SJCRH30 (cell line): ENCODE results near the gene TCOF1. TPM values are rescaled to one million over a fixed set of nuclear protein-coding genes. Genes with fewer than 3 reads are reported as not detected.

Experiments
- DNase-seq, 2 experiments: peaks; one replicate each; pipeline ENCODE4 v3.0.0-alpha.2; 2015 to 2020
- H3K27ac ChIP-seq: fragments of 250-450 bp; sonication (Bioruptor Pico); 2 replicates; pipeline ENCODE4 v1.5.1; 2020; ENCODE audit warnings: mild to moderate bottlenecking, moderate library complexity
- H3K27me3 ChIP-seq: fragments of 250-450 bp; sonication (Bioruptor Pico); 2 replicates; pipeline ENCODE4 v1.5.1; 2020; ENCODE audit warnings: mild to moderate bottlenecking, moderate library complexity
- H3K36me3 ChIP-seq: fragments of 250-450 bp; sonication (Bioruptor Pico); 2 replicates; pipeline ENCODE4 v1.5.1; 2020; ENCODE audit warnings: mild to moderate bottlenecking, moderate library complexity
- H3K4me1 ChIP-seq: fragments of 250-450 bp; sonication (Bioruptor Pico); 2 replicates; pipeline ENCODE4 v1.5.1; 2020; ENCODE audit warnings: mild to moderate bottlenecking, moderate library complexity
- H3K4me3 ChIP-seq: fragments of 250-450 bp; sonication (Bioruptor Pico); 2 replicates; pipeline ENCODE4 v1.5.1; 2020; ENCODE audit warnings: mild to moderate bottlenecking, moderate library complexity
- H3K9me3 ChIP-seq: fragments of 250-450 bp; sonication (Bioruptor Pico); replicated peaks from 2 replicates; pipeline ENCODE4 v1.5.1; 2020; ENCODE audit warnings: mild to moderate bottlenecking, moderate library complexity
- total RNA-seq: library from RNA; depleted of rRNA; stranded (reverse); fragments of >200 nt; shearing (Covaris generic); gene quantifications from 2 replicates; pipeline ENCODE4 v1.2.3, GENCODE V29; 2014

The TCOF1 gene
- total RNA-seq, 1 experiment from 2014 or later, result 58.9 TPM

DNA sequence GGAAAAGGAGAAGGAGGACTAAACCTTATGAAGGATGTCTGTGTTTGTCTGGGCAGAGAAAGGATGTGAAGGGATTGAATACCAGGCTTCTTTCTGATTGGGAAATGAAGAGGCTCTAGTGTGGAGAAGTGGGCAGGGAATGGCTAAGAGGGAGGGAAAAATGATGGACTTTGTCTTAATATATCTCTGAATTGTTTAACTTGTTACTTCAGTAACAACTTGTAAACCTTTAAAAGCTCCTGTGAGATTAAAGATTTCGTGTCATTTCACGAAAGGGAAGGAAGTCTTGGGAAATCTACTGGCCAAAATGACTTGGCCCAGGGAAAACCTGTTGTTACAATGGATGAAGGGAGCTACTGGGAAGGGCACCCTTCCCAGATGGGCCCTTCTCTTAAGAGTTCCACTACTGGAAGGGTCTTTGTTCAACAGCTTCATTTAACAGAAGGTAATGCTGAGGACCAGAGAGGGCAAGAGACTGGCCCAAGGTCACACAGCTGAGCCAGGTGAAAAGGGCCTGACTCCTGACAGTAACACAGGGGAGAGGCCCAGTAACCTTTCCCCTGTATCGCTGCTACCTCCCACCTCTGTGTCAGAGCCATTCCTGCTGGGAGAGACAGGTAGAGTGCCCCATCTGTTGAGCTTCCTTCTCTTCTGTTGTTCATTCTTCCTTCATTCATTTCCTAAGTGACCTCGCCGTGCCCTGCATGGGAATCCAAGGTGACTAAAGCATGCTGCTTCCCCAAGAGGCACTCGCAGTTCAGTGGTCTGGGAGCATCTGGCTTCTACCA, 5.1 kb upstream of the TCOF1 start:
- Histone ChIP-seq H3K36me3 (no peaks in the 10 kb centered on the region), H3K4me3 (no peak overlapping the region), H3K27ac (no peak overlapping the region), H3K9me3 (no peaks in the 10 kb centered on the region), H3K4me1 (peaks cover 9% of the 10 kb centered on the region), H3K27me3 (no peaks in the 10 kb centered on the region)
- DNase-seq, result no peak

DNA sequence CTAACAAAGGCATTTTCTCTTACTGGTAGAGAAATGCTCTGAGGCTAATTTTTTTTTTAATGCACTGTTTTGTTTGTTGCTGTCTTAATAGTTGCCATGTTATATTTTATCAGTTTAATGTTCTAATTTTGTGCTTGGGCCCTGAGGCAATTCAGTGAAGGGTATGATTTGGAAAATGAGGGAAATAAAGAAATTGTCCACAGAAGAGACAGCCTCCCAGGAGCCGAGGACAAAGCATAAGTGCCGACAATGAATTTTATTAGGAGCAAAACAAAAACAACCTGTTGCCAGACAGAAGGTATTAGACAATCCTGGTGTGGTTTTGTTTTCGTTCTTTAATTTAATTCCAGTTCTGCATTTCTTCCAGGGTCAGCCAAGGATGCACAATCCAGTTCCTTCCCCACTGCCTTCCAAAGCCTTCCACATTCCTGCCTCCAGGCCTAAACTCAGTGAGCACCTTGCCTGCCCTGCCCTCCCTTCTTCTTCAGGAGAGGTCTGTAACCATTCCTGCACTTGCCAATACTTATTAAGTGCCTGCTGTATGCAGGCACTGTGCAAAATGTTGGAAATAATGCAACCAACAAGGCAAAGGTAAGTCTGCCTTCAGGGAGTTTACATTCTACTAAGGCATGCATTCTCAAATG, 4.3 kb upstream of the TCOF1 start:
- Histone ChIP-seq H3K27me3 (no peaks in the 10 kb centered on the region), H3K4me3 (no peak overlapping the region), H3K27ac (no peak overlapping the region), H3K4me1 (peaks cover 9% of the 10 kb centered on the region), H3K9me3 (no peaks in the 10 kb centered on the region), H3K36me3 (no peaks in the 10 kb centered on the region)
- DNase-seq, result no peak

GRCh38 chr5:150355791-150356190, 1.7 kb upstream of the TCOF1 start:
- no peaks in the 10 kb centered on the region for H3K36me3 ChIP-seq
- no peak for DNase-seq
- H3K9me3 ChIP-seq, result no peaks in the 10 kb centered on the region
- peaks cover 4% of the 10 kb centered on the region; the same call in 1 of the 2 replicates for H3K4me1 ChIP-seq
- no peak overlapping the region for H3K4me3 ChIP-seq
- no peak overlapping the region for H3K27ac ChIP-seq
- no peaks in the 10 kb centered on the region for H3K27me3 ChIP-seq

DNA sequence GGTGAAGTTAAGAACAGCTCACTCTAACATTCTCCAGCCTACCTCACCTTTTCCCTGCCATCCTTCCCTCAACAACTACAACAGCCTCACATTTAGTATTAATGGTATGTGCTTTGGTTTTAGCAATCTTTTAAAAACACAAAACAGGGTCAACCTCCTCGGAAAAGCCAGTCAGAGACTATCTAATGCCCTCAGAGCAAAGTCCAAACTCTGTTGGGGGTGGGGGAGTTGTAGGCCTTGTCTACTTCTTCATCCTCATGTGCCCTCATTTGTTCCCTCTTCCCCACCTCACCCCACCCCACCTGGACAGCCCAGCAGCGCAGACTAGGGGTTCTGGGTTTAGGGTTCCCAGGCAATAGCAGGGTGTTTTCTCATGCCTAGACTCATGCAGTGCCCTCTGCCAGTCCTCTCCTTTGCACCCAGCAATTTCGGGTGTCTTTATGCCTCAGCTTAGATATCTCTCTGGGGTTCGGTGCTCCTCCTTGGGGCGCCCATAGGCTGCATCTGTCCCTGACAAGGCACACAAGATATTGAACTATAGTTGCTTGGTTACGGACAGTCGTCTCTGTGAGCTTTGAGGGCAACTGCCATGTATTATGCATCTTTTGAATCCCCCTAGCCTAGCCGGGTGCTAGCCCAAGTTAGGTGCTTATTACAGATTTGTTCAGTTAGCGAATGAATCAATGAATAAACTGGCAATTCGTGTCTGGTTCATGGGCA, 762 bp upstream of the TCOF1 start:
- no peak for DNase-seq
- Histone ChIP-seq H3K9me3 (no peaks in the 10 kb centered on the region), H3K4me3 (peak overlapping the region; percentile 91), H3K27me3 (no peaks in the 10 kb centered on the region), H3K27ac (no peak overlapping the region), H3K4me1 (peaks cover 4% of the 10 kb centered on the region; the same call in 1 of the 2 replicates), H3K36me3 (peaks cover 9% of the 10 kb centered on the region)

DNA sequence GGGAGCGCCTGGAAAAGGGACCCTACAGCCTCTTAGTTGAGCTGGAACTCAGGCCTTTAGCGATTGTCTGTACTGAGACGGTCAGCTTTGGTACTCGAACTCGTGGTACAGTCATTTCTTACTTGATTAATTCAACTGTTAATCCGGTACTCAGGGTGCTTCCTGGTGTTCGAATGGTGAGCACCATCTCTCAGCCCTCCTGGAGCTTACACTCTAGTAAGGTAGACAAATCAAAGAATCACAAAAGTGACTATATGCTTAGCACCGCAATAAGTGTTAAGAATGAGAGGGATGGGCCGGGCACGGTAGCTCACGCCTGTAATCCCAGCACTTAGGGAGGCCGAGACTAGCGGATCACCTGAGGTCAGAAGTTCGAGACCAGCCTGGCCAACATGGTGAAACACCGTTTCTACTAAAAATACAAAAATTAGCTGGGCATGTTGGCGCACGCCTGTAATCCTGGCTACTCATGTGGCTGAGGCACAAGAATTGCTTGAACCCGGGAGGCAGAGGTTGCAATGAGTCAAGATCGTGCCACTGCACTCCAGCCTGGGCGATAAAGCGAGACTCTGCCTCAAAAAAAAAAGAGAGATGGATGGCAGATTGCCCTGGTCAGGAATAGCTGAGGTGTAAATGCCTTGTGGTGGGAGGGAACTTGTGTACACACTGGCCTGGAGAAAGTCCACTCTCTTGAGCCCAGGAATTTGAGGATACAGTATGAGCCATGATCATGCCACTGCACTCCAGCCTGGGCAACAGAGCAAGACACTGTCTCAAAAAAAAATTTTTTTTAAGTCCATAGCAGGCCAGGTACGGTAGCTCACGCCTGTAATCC, 981 bp downstream of the TCOF1 start:
- H3K27ac ChIP-seq, result peak overlapping the region; percentile 37
- H3K9me3 ChIP-seq, result no peaks in the 10 kb centered on the region
- peak overlapping the region; percentile 91 for H3K4me3 ChIP-seq
- H3K4me1 ChIP-seq, result peaks cover 4% of the 10 kb centered on the region; the same call in 1 of the 2 replicates
- no peak for DNase-seq
- no peaks in the 10 kb centered on the region for H3K27me3 ChIP-seq
- peaks cover 20% of the 10 kb centered on the region for H3K36me3 ChIP-seq

DNA sequence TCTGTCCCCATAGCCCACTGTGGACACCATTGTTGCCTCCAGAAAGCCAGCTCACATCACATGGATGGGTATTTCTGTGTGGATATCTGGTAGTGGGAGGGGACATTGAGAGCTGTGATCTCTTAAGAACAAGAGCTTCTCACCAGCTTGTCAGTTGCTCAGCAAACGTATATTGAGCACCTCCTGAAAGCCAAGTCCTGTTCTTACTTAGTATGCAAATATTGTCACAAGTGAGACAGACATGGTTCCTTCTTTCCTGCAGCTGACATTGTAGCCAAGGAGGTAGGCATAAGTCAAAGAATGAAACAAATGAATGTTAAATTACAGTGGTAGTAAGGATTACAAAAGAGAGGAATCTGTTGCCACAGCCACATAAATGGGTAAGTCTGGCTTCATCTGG, 3.8 kb downstream of the TCOF1 start:
- Histone ChIP-seq H3K36me3 (peaks cover 41% of the 10 kb centered on the region), H3K9me3 (no peaks in the 10 kb centered on the region), H3K4me1 (peaks cover 4% of the 10 kb centered on the region; the same call in 1 of the 2 replicates), H3K27me3 (no peaks in the 10 kb centered on the region), H3K27ac (no peak overlapping the region), H3K4me3 (no peak overlapping the region)
- DNase-seq, result no peak

- Histone ChIP-seq H3K4me1 (no peaks in the 10 kb centered on the region), H3K36me3 (peaks cover 53% of the 10 kb centered on the region), H3K27ac (no peak overlapping the region), H3K9me3 (no peaks in the 10 kb centered on the region), H3K27me3 (no peaks in the 10 kb centered on the region), H3K4me3 (no peak overlapping the region)
- no peak for DNase-seq
Observed at GRCh38 chr5:150363185-150363584, 5.7 kb downstream of the TCOF1 start.

DNA sequence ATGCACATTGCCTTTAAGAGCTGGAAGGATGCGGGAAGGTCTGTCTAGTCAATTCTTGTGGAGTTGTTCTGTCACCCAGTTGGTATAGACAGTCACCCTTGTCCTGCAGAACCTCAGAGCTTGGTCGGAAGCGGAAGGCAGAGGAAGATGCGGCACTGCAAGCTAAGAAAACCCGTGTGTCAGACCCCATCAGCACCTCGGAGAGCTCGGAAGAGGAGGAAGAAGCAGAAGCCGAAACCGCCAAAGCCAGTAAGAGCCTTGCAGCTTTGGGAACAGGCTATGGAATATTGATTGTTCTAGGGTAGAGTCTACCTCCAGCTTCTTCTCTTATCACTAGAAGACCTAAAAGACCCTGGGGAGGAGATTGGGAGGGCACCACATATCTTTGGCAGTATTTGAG, 6.5 kb downstream of the TCOF1 start:
- no peaks in the 10 kb centered on the region for H3K9me3 ChIP-seq
- no peak overlapping the region for H3K27ac ChIP-seq
- H3K27me3 ChIP-seq, result no peaks in the 10 kb centered on the region
- no peak for DNase-seq
- H3K36me3 ChIP-seq, result peaks cover 59% of the 10 kb centered on the region
- H3K4me1 ChIP-seq, result no peaks in the 10 kb centered on the region
- no peak overlapping the region for H3K4me3 ChIP-seq

GRCh38 chr5:150368526-150368925, 11.0 kb downstream of the TCOF1 start:
- no peak overlapping the region for H3K4me3 ChIP-seq
- H3K4me1 ChIP-seq, result no peaks in the 10 kb centered on the region
- H3K36me3 ChIP-seq, result peaks cover 82% of the 10 kb centered on the region
- peak in 1 of 2 experiments; percentile 22 for DNase-seq
- no peaks in the 10 kb centered on the region for H3K27me3 ChIP-seq
- no peaks in the 10 kb centered on the region for H3K9me3 ChIP-seq
- H3K27ac ChIP-seq, result no peak overlapping the region

DNA sequence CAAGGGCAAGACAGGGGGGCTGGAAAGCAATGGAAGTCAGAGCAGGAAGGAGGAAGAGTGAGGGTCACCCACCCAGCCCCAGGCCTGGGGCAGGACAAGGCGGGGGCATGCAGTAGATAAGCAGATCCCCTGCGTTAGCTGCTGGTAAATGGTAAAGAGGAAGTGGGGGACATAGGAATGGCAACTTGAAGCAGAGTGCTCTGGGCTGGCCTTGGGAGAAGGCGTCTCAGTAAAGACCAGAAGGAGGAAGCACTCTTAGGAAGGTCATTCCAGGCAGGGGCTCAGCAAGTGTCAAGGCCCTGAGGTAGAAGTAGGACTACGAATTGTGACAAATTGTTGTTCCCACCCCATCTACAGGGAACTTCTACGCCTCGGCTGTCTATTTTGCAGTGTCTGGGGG, 15.1 kb downstream of the TCOF1 start:
- Histone ChIP-seq H3K4me3 (no peak overlapping the region), H3K27ac (no peak overlapping the region), H3K9me3 (no peaks in the 10 kb centered on the region), H3K4me1 (no peaks in the 10 kb centered on the region; the same call in 1 of the 2 replicates), H3K27me3 (no peaks in the 10 kb centered on the region), H3K36me3 (peaks cover 86% of the 10 kb centered on the region)
- no peak for DNase-seq

GRCh38 chr5:150374651-150375050, 17.2 kb downstream of the TCOF1 start:
- H3K36me3 ChIP-seq, result peaks cover 87% of the 10 kb centered on the region

DNA sequence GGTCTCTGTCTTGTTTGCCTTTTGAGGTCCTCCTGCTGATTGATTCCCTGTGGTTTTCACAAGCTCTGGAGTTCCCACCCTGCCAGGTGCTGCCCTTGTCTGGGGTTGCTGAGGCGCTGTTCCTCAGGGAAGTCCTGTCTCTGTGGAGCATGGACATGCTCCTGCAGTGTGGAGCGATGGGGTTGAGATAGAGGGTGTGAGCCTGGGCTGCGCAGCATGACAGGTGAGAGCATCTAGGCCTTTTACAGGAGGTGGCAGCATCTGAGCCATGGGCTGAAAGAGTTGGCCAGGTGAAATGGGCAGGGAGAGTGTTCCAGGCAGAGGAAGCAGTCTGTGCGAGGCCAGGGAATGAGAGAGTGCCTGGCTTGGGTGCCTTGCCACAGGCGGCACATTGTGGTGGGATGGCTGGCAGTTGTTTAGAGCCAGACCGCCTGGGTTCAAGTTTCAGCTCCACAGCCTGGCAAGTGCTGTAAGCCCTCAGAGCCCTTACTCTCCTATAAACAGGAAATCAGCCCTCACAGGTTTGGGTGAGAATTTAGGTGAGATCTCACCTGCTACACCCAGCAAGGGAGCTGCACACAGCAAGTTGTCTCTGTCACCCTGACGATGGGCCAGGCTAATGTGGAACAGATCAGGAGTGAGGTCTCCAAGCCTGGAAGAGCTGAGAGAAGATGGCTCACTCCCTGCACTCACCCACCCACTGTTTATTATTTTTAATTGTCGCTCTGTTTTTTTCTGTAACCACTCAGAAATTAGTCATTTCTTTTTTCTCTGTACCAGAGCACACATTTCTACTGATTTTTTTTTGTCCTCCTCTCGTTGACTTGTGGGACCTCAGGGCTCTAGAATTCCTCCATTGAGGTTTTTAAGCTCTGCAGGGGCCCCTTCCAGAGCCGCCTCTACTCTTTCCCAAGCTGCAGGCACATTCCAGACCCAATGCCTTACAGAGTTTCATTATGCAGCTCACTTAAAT, 19.6 kb downstream of the TCOF1 start:
- Histone ChIP-seq H3K27me3 (no peaks in the 10 kb centered on the region), H3K4me1 (no peaks in the 10 kb centered on the region; the same call in 1 of the 2 replicates), H3K36me3 (peaks cover 82% of the 10 kb centered on the region), H3K27ac (no peak overlapping the region), H3K9me3 (no peaks in the 10 kb centered on the region), H3K4me3 (no peak overlapping the region)
- DNase-seq, result no peak

More at GRCh38 chr5:150374651-150375050, 17.2 kb downstream of the TCOF1 start:
- no peak for DNase-seq
- Histone ChIP-seq H3K27me3 (no peaks in the 10 kb centered on the region), H3K4me3 (no peak overlapping the region), H3K9me3 (no peaks in the 10 kb centered on the region), H3K27ac (no peak overlapping the region), H3K4me1 (no peaks in the 10 kb centered on the region; the same call in 1 of the 2 replicates)

GRCh38 chr5:150377964-150378694, 20.6 kb downstream of the TCOF1 start:
- peaks cover 77% of the 10 kb centered on the region for H3K36me3 ChIP-seq
- H3K4me3 ChIP-seq, result no peak overlapping the region
- H3K4me1 ChIP-seq, result no peaks in the 10 kb centered on the region; the same call in 1 of the 2 replicates
- no peaks in the 10 kb centered on the region for H3K27me3 ChIP-seq
- DNase-seq, result no peak
- H3K27ac ChIP-seq, result no peak overlapping the region
- H3K9me3 ChIP-seq, result no peaks in the 10 kb centered on the region
